ACC112 (cell line): ENCODE measurements around the gene GRIN1.
"Not testable (repeated sequence)": the region's sequence is repeated elsewhere in the genome, so short reads cannot be mapped to it uniquely, and the experiment has no call there.

Source experiments
- H2AFZ ChIP-seq: fragments of 200-600 bp; sonication (generic); one replicate; pipeline ENCODE4 v1.6.0; 2017; ENCODE audit warnings: antibody characterized with exemption, low read length; ENCODE audit not compliant: unreplicated experiment
- H3K27ac ChIP-seq: fragments of 200-600 bp; sonication (generic); 2 replicates; pipeline ENCODE4 v1.5.1; 2014; ENCODE audit warnings: low read depth, mild to moderate bottlenecking, antibody characterized with exemption, low read length, moderate library complexity
- H3K27me3 ChIP-seq: fragments of 200-600 bp; sonication (generic); 2 replicates; pipeline ENCODE4 v1.6.1; 2014; ENCODE audit warnings: mild to moderate bottlenecking, antibody characterized with exemption, low read length, moderate library complexity, mixed read lengths; ENCODE audit not compliant: insufficient read depth
- H3K36me3 ChIP-seq: fragments of 200-600 bp; sonication (generic); 2 replicates; pipeline ENCODE4 v1.6.1; 2016; ENCODE audit warnings: mild to moderate bottlenecking, antibody characterized with exemption, low read length, moderate library complexity, mixed read lengths; ENCODE audit not compliant: insufficient read depth
- H3K4me1 ChIP-seq: fragments of 200-600 bp; sonication (generic); one replicate; pipeline ENCODE4 v1.6.1; 2016; ENCODE audit warnings: low read length, mixed read lengths; ENCODE audit not compliant: insufficient read depth, unreplicated experiment, control insufficient read depth
- H3K4me3 ChIP-seq: fragments of 200-600 bp; sonication (generic); 2 replicates; pipeline ENCODE4 v1.5.1; 2014; ENCODE audit warnings: mild to moderate bottlenecking, low read depth, low read length
- H3K79me2 ChIP-seq: fragments of 200-600 bp; sonication (generic); one replicate; pipeline ENCODE4 v1.6.0; 2016; ENCODE audit warnings: low read length; ENCODE audit not compliant: control insufficient read depth, unreplicated experiment, insufficient read depth

The GRIN1 gene

GRCh38 chr9:137121927-137122795, 16.8 kb upstream of the GRIN1 start:
- not testable (repeated sequence) for H3K36me3 ChIP-seq, H3K4me1 ChIP-seq, H3K27me3 ChIP-seq, H3K4me3 ChIP-seq, H2AFZ ChIP-seq, H3K27ac ChIP-seq, H3K79me2 ChIP-seq

GRCh38 chr9:137122796-137123467, 16.0 kb upstream of the GRIN1 start:
- not testable (repeated sequence) for H3K4me3 ChIP-seq, H3K27me3 ChIP-seq, H3K27ac ChIP-seq, H3K79me2 ChIP-seq, H3K4me1 ChIP-seq, H2AFZ ChIP-seq, H3K36me3 ChIP-seq

GRCh38 chr9:137123468-137123837, 15.5 kb upstream of the GRIN1 start:
- Histone ChIP-seq H3K4me3 (no peak overlapping the region), H3K79me2 (peaks cover 15% of the 10 kb centered on the region), H3K36me3 (no peaks in the 10 kb centered on the region), H2AFZ (no peak overlapping the region), H3K27ac (no peak overlapping the region), H3K27me3 (no peaks in the 10 kb centered on the region), H3K4me1 (peaks cover 10% of the 10 kb centered on the region)

- not testable (repeated sequence) for H3K4me3 ChIP-seq, H3K27me3 ChIP-seq, H3K36me3 ChIP-seq, H2AFZ ChIP-seq, H3K27ac ChIP-seq
- H3K4me1 ChIP-seq: peaks cover 15% of the 10 kb centered on the region
- peaks cover 20% of the 10 kb centered on the region for H3K79me2 ChIP-seq
Observed at GRCh38 chr9:137123952-137124462, 14.9 kb upstream of the GRIN1 start.

- Histone ChIP-seq H2AFZ (no peak overlapping the region), H3K27me3 (no peaks in the 10 kb centered on the region), H3K36me3 (no peaks in the 10 kb centered on the region), H3K27ac (no peak overlapping the region), H3K4me1 (peaks cover 15% of the 10 kb centered on the region), H3K79me2 (peaks cover 25% of the 10 kb centered on the region), H3K4me3 (no peak overlapping the region)
Observed at GRCh38 chr9:137126786-137127185, 12.2 kb upstream of the GRIN1 start.

- Histone ChIP-seq H3K4me3 (peak overlapping the region; percentile 80), H3K27me3 (no peaks in the 10 kb centered on the region), H3K36me3 (no peaks in the 10 kb centered on the region), H3K4me1 (peaks cover 15% of the 10 kb centered on the region), H3K27ac (no peak overlapping the region), H2AFZ (no peak overlapping the region), H3K79me2 (peaks cover 25% of the 10 kb centered on the region)
Observed at GRCh38 chr9:137127301-137128157, 11.4 kb upstream of the GRIN1 start.

- no peak overlapping the region; the same call in 1 of the 2 replicates for H3K27ac ChIP-seq
- no peaks in the 10 kb centered on the region for H3K36me3 ChIP-seq
- H3K79me2 ChIP-seq: peaks cover 25% of the 10 kb centered on the region
- no peaks in the 10 kb centered on the region for H3K27me3 ChIP-seq
- H3K4me1 ChIP-seq: peaks cover 15% of the 10 kb centered on the region
- no peak overlapping the region for H2AFZ ChIP-seq
- peak overlapping the region; percentile 80 for H3K4me3 ChIP-seq
Observed at GRCh38 chr9:137128158-137128861, 10.6 kb upstream of the GRIN1 start.

- H3K36me3 ChIP-seq: no peaks in the 10 kb centered on the region
- peak overlapping the region; percentile 19 for H2AFZ ChIP-seq
- no peaks in the 10 kb centered on the region for H3K27me3 ChIP-seq
- no peak overlapping the region; the same call in 1 of the 2 replicates for H3K27ac ChIP-seq
- peaks cover 25% of the 10 kb centered on the region for H3K79me2 ChIP-seq
- H3K4me1 ChIP-seq: peaks cover 15% of the 10 kb centered on the region
- H3K4me3 ChIP-seq: peak overlapping the region; percentile 80
Observed at GRCh38 chr9:137128862-137129455, 10.0 kb upstream of the GRIN1 start.

GRCh38 chr9:137129456-137130175, 9.3 kb upstream of the GRIN1 start:
- peaks cover 25% of the 10 kb centered on the region for H3K79me2 ChIP-seq
- peak overlapping the region; percentile 19 for H2AFZ ChIP-seq
- peak overlapping the region; percentile 22; the same call in 1 of the 2 replicates for H3K27ac ChIP-seq
- H3K36me3 ChIP-seq: no peaks in the 10 kb centered on the region
- H3K4me3 ChIP-seq: peak overlapping the region; percentile 80
- peaks cover 15% of the 10 kb centered on the region for H3K4me1 ChIP-seq
- no peaks in the 10 kb centered on the region for H3K27me3 ChIP-seq
